H4 (cell line): Measurements from ENCODE around the gene RNF44. TPM values are rescaled to one million over a fixed set of nuclear protein-coding genes. Genes with fewer than 3 reads are reported as not detected.

Experiments used
- DNase-seq: peaks from one replicate; pipeline ENCODE4 v3.0.0-alpha.2; 2015; ENCODE audit warnings: low spot score
- total RNA-seq: library from RNA; depleted of rRNA; stranded (reverse); fragments of >200 nt; shearing (Covaris generic); gene quantifications from 2 replicates; pipeline ENCODE4 v1.2.3, GENCODE V29; 2014

The RNF44 gene
- total RNA-seq, 1 experiment from 2014 or later, result 4.9 TPM

GRCh38 chr5:176535664-176536131 is 1.5 kb downstream of the RNF44 start:
- peak; percentile 22 for DNase-seq

- DNase-seq, result peak; percentile 50
Observed at GRCh38 chr5:176535101-176535663, 2.0 kb downstream of the RNF44 start.

- no peak for DNase-seq
Observed at GRCh38 chr5:176534640-176535039, 2.6 kb downstream of the RNF44 start.

- no peak for DNase-seq
Observed at GRCh38 chr5:176533894-176534611, 3.1 kb downstream of the RNF44 start.

- DNase-seq, result no peak
Observed at GRCh38 chr5:176533390-176533789, 3.8 kb downstream of the RNF44 start.

GRCh38 chr5:176532795-176533194 is 4.4 kb downstream of the RNF44 start:
- no peak for DNase-seq

GRCh38 chr5:176531902-176532493 is 5.2 kb downstream of the RNF44 start:
- DNase-seq, result no peak

- DNase-seq, result peak; percentile 24
Observed at GRCh38 chr5:176530983-176531901, 6.0 kb downstream of the RNF44 start.

- no peak for DNase-seq
Observed at GRCh38 chr5:176530393-176530982, 6.7 kb downstream of the RNF44 start.

GRCh38 chr5:176529741-176530141 is 7.5 kb downstream of the RNF44 start:
- no peak for DNase-seq

- no peak for DNase-seq
Observed at GRCh38 chr5:176529116-176529740, 8.0 kb downstream of the RNF44 start.

GRCh38 chr5:176528761-176529115 is 8.5 kb downstream of the RNF44 start:
- DNase-seq, result no peak

- no peak for DNase-seq
Observed at GRCh38 chr5:176528301-176528700, 8.9 kb downstream of the RNF44 start.

GRCh38 chr5:176527246-176528222 is 9.7 kb downstream of the RNF44 start:
- DNase-seq, result no peak

- DNase-seq, result no peak
Observed at GRCh38 chr5:176526462-176526861, 10.7 kb downstream of the RNF44 start.

GRCh38 chr5:176525677-176526076 is 11.5 kb downstream of the RNF44 start:
- DNase-seq, result no peak

GRCh38 chr5:176524987-176525386 is 12.2 kb downstream of the RNF44 start:
- no peak for DNase-seq

- no peak for DNase-seq
Observed at GRCh38 chr5:176524138-176524537, 13.1 kb downstream of the RNF44 start.

GRCh38 chr5:176521699-176522263 is 15.4 kb downstream of the RNF44 start:
- no peak for DNase-seq

GRCh38 chr5:176521286-176521685 is 15.9 kb downstream of the RNF44 start:
- DNase-seq, result no peak
